GM19238 (cell line): Measurements from ENCODE around the gene SIN3B.

Source experiments
- DNase-seq: peaks from one replicate; pipeline ENCODE4 v3.0.0; 2011; ENCODE audit warnings: low spot score; ENCODE audit not compliant: insufficient read length

Gene SIN3B

DNA sequence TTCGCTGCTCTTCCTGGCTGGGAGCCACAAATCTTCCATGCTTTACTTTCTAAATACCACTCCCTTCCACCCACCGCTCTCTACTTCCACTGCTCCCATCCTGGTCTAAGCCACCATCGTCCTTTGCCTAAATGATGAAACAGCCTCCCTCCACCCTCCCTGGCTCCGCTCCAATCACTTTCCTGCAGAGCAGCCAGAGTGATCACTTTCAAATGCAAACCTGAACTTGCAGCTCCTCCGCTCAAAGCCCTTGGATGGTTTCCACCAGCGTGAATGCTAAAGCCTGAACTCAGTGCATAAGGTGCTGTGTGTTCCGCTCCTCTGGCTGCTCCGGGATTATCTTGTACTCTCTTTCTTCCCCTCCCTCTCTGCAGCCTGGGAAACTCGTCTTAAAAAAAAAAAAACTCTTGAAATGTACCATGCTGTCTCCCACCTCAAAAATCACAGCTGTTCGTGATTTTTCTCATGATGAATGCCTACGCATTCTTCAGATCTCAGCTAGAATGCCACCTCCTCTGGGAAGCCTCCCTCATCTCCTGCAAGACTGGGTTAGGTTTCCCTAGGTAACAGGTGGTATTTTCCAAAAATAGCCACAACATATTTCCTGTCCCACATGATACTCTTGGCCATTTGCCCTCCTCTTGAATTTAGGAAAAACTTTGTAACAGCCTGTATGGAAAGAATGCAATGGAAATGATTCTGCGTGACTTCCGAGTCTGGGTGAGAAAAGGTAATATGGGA is 3.7 kb upstream of the SIN3B start:
- no peak for DNase-seq

- DNase-seq = peak; percentile 15
These were observed 658 bp downstream of the SIN3B start for GRCh38 chr19:16829822-16830289.

GRCh38 chr19:16830679-16831078 is 1.5 kb downstream of the SIN3B start:
- no peak for DNase-seq

DNA sequence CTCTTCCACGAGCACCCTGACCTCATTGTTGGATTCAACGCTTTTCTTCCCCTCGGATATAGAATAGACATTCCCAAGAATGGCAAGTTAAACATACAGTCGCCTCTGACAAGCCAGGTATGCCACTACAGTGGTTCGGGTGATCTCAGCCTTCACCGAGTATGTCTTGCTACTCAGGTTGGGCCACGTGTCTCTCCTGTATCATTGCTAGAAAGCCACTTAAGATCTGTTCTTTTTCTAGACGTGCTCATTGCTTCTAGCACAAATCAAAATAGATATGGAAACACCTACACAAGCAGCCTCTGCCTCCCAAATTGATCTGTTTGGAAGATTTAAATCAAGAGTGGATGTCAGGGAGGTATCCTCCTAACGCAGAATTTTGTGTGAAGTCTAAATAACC is 2.3 kb downstream of the SIN3B start:
- no peak for DNase-seq

DNA sequence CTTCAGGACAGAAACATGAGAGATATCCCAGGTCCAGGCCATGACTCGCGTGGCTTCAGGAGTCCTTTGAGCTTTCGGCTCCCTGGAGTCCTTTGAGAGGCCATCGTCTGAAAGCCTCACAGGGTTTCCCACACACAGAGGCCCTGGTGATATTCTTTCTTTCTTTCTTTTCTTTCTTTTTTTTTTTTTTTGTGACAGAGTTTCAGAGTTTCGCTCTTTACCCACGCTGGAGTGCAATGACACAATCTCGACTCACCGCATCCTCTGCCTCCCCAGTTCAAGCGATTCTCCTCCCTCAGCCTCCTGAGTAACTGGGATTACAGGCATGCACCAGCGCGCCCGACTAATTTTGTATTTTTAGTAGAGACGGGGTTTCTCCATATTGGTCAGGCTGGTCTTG is 5.5 kb downstream of the SIN3B start:
- no peak for DNase-seq

GRCh38 chr19:16836115-16837034 is 7.2 kb downstream of the SIN3B start:
- DNase-seq = peak; percentile 46

GRCh38 chr19:16837035-16837362 is 7.8 kb downstream of the SIN3B start:
- no peak for DNase-seq

DNA sequence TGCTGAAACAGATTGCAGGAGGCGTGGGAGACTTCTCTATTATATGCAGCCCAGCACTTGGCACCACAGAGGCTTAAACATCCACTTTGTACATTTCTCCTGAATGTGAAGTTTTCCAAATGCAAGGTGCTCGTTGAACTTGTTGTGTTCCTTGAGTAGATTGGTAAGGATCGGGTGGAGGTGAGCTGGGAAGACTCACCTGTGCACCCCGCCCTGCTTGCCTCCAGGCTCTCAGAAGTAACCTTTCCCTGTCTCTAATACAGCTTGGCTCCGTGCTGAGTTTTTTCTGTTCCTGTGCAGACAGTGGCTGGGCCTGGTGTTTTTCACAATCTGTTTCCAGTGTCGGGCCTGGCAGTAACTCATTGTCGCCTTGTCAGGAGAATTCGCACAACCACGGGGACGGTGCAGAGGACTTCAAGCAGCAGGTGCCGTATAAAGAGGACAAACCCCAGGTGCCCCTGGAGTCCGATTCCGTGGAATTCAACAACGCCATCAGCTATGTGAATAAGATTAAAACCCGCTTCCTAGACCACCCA is 12.3 kb downstream of the SIN3B start:
- no peak for DNase-seq

- no peak for DNase-seq
These were observed 17.7 kb downstream of the SIN3B start for GRCh38 chr19:16846901-16847300.

- DNase-seq = no peak
These were observed 18.2 kb downstream of the SIN3B start for GRCh38 chr19:16847430-16847829.

DNA sequence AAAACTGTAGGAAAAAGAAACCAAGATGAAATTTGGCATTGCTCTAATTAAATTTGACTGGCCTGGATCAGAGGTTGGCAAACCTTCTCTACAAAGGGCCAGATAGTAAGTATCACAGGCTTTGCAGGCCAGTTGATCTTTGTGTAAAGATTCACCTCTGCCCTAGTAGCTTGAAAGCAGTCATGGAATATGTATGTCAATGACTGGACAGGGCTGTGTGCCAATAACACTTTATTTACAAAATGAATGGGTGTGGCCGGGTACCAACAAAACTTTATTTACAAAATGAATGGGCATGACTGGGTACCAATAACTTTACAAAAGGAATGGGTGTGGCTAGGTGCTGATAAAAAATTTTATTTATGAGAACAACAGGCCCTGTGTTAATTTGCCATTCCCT is 20.0 kb downstream of the SIN3B start:
- no peak for DNase-seq

GRCh38 chr19:16850133-16850532 is 20.9 kb downstream of the SIN3B start:
- no peak for DNase-seq

- no peak for DNase-seq
These were observed 22.0 kb downstream of the SIN3B start for GRCh38 chr19:16851031-16851712.

DNA sequence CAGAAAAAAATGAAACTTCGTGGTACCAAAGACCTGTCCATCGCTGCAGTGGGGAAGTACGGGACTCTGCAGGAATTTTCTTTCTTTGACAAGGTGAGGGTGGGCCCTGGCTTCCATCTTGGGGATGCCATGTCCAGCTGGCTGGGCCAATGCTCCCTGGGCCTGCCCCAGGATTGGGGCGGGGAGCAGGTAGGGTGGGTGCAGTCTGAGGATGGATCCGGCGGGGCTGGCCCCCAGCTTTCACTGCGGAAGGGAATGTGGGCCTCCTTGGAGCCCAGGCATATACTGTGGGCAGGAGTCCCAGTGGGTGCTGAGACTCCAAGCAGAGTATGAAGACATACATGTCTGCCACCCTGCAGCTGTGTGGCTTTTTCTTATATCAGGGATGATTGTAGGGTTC is 23.9 kb downstream of the SIN3B start:
- no peak for DNase-seq

GRCh38 chr19:16856091-16856490 is 26.9 kb downstream of the SIN3B start:
- DNase-seq = no peak

GRCh38 chr19:16859626-16860025 is 30.4 kb downstream of the SIN3B start:
- DNase-seq = no peak

DNA sequence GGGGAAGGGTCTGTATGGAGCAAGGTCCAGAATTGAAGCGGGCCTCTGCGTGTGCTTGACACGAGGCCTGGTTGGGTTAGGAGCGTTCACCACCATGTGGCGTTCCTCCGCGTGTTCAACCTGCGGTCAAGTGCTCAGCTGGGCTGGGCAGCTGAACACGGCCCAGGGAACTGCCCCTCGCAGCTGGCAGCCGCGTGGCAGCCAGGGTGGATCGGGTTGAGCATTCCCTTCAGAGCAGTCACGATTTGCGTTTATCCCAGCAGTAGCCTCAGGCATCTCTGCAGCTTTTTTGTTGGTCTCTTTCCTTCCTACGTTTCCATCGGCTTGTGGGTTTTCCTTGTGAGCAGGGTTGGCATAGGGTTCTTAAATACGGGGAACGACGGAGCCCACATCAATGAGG is 30.9 kb downstream of the SIN3B start:
- DNase-seq = no peak

DNA sequence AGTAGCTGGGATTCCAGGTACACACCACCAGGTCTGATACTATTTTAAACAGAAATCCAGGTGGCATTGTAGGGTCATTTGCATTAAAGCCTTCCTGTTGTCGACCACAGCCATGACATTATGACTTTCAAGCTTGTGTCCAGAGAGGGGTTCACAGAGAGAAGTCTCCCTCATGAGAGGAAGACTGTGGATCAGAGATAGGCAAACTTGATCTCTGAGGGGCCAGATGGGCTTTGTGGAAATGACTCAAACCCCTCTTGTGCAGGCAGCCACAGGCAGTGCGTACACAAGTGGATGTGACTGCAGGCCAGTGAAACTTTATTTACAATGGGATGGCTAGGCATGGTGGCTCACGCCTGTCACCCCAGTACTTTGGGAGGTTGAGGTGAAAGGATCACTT is 31.8 kb downstream of the SIN3B start:
- no peak for DNase-seq

DNA sequence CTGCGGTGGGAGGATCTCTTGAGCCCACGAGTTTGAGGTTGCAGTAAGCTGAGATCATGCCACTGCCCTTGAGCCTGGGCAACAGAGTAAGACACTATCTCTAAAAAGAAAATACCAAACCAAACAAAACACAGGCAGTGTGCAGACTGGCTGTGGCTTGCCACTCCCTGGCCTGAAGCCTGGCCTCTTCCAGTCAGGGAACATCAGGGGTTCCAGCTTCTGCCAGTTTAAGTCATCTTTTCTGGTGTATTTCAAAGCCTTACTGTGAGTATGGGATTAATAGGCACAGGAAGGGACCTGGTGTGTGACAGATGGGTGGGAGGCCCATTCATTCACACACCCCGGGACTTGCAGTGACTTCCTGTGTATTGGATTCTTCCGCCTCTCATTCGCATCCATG is 32.6 kb downstream of the SIN3B start:
- DNase-seq = no peak

DNA sequence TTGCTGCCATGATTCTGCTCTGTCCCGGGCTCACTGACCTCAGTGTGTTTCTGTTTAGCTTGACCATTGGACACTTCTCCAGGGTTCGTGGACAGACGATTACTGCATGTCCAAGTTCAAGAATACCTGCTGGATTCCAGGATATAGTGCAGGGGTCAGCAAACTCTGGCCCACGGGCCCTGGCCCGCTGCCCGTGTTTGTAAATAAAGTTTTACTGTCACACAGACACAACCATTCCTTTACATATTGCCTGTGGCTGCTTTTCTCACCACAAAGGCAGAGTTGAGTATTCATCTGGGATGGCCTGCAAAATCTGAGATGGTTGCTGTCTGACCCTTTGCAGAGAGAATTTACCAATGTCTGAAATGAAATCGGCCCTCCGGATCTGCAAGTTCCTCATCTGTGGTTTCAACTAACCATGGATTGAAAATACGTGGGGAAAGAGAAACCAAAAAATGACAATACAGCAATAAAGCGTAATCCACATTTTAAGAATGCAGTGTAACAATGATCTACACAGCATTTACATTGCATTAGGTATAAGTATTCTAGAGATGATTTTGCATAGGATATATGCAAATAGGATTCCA is 33.7 kb downstream of the SIN3B start:
- DNase-seq = no peak

DNA sequence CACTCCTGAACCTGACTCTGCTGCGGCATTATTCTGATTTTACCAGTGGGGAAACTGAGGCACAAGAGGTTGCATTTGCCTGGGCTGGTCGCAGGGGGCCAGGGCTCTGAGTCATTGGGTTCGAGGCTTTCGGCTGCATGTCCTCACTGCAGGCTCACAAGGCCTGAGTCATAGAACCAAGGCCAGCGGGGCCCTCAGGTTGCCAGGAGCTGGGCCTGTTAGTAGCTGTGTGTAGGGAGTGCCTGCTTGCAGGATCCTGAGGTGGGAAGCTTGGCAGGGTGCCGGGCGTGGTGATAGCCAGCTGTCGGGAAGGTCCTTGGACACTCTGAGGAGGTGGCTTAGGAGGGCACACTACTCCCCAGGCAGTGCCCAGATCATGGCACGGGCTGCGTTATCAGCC is 38.0 kb downstream of the SIN3B start:
- DNase-seq = no peak
